DMS53 treated with DMSO at 0.1 percent for 48 hours (cell line): Measurements from ENCODE around the gene BNIP3.

Source experiments
- DNase-seq: peaks from one replicate; lab custom pipeline; 2025; ENCODE audit not compliant: unreplicated experiment; lab: John Stamatoyannopoulos, UW

Gene BNIP3

GRCh38 chr10:131981429-131982184 is at the start of gene BNIP3:
Gene BNIP3, minus strand, starts transcription at chr10:131981923. Its CDS starts 117 bp downstream, at chr10:131981806.
- peak; percentile 79 for DNase-seq

GRCh38 chr10:132030898-132031463 is 49.3 kb upstream of the BNIP3 start:
- peak; percentile 70 for DNase-seq

- DNase-seq: no peak
Observed at GRCh38 chr10:132028706-132029105, 47.0 kb upstream of the BNIP3 start.

- no peak for DNase-seq
Observed at GRCh38 chr10:132027423-132027983, 45.8 kb upstream of the BNIP3 start.

- peak; percentile 47 for DNase-seq
Observed at GRCh38 chr10:132023092-132023811, 41.5 kb upstream of the BNIP3 start.

- DNase-seq: no peak
Observed at GRCh38 chr10:132022241-132022640, 40.5 kb upstream of the BNIP3 start.

- no peak for DNase-seq
Observed at GRCh38 chr10:132021504-132022143, 39.9 kb upstream of the BNIP3 start.

- no peak for DNase-seq
Observed at GRCh38 chr10:132021046-132021445, 39.3 kb upstream of the BNIP3 start.

- DNase-seq: no peak
Observed at GRCh38 chr10:132020456-132020855, 38.7 kb upstream of the BNIP3 start.

GRCh38 chr10:132019366-132019765 is 37.6 kb upstream of the BNIP3 start:
- DNase-seq: no peak

- DNase-seq: no peak
Observed at GRCh38 chr10:132018446-132018845, 36.7 kb upstream of the BNIP3 start.

GRCh38 chr10:132016514-132016913 is 34.8 kb upstream of the BNIP3 start:
- DNase-seq: no peak

- DNase-seq: no peak
Observed at GRCh38 chr10:132011445-132011844, 29.7 kb upstream of the BNIP3 start.

GRCh38 chr10:132011024-132011423 is 29.3 kb upstream of the BNIP3 start:
- no peak for DNase-seq

- DNase-seq: no peak
Observed at GRCh38 chr10:132010483-132010882, 28.8 kb upstream of the BNIP3 start.

- DNase-seq: no peak
Observed at GRCh38 chr10:132009575-132009974, 27.9 kb upstream of the BNIP3 start.

- DNase-seq: no peak
Observed at GRCh38 chr10:132007681-132008080, 26.0 kb upstream of the BNIP3 start.

- no peak for DNase-seq
Observed at GRCh38 chr10:132006966-132007365, 25.2 kb upstream of the BNIP3 start.

GRCh38 chr10:132005147-132005546 is 23.4 kb upstream of the BNIP3 start:
- DNase-seq: no peak

- no peak for DNase-seq
Observed at GRCh38 chr10:132004052-132004451, 22.3 kb upstream of the BNIP3 start.

GRCh38 chr10:132003282-132003924 is 21.7 kb upstream of the BNIP3 start:
- DNase-seq: no peak
